T-helper 9 cell (primary cell): ENCODE results near the gene IGSF9B.
A peak's percentile ranks its signal among the peaks of the same experiment; 100 is the strongest.

ENCODE experiments used
- DNase-seq: peaks from one replicate; pipeline ENCODE4 v3.0.0-alpha.2; 2020

IGSF9B gene

GRCh38 chr11:133952199-133953190 lies 4.3 kb downstream of the IGSF9B start:
- DNase-seq = no peak

GRCh38 chr11:133951327-133952198 lies 5.2 kb downstream of the IGSF9B start:
- no peak for DNase-seq

GRCh38 chr11:133950874-133951326 lies 5.9 kb downstream of the IGSF9B start:
- no peak for DNase-seq

- no peak for DNase-seq
Measured at GRCh38 chr11:133950421-133950820, 6.3 kb downstream of the IGSF9B start.

GRCh38 chr11:133949129-133949528 lies 7.6 kb downstream of the IGSF9B start:
- no peak for DNase-seq

GRCh38 chr11:133948711-133949110 lies 8.1 kb downstream of the IGSF9B start:
- DNase-seq = no peak

GRCh38 chr11:133947321-133947756 lies 9.4 kb downstream of the IGSF9B start:
- DNase-seq = peak; percentile 42

GRCh38 chr11:133946541-133947318 lies 10.0 kb downstream of the IGSF9B start:
- DNase-seq = peak; percentile 14

GRCh38 chr11:133946051-133946450 lies 10.7 kb downstream of the IGSF9B start:
- DNase-seq = no peak

- peak; percentile 62 for DNase-seq
Measured at GRCh38 chr11:133945087-133945974, 11.4 kb downstream of the IGSF9B start.

GRCh38 chr11:133943950-133944698 lies 12.6 kb downstream of the IGSF9B start:
- DNase-seq = no peak

- no peak for DNase-seq
Measured at GRCh38 chr11:133942577-133942976, 14.2 kb downstream of the IGSF9B start.

- no peak for DNase-seq
Measured at GRCh38 chr11:133941546-133941945, 15.2 kb downstream of the IGSF9B start.

- no peak for DNase-seq
Measured at GRCh38 chr11:133940034-133940433, 16.7 kb downstream of the IGSF9B start.

- DNase-seq = no peak
Measured at GRCh38 chr11:133939558-133939957, 17.2 kb downstream of the IGSF9B start.

- no peak for DNase-seq
Measured at GRCh38 chr11:133938166-133938565, 18.6 kb downstream of the IGSF9B start.

- DNase-seq = no peak
Measured at GRCh38 chr11:133937468-133937867, 19.3 kb downstream of the IGSF9B start.

- DNase-seq = no peak
Measured at GRCh38 chr11:133937015-133937414, 19.8 kb downstream of the IGSF9B start.

- DNase-seq = no peak
Measured at GRCh38 chr11:133936592-133936991, 20.2 kb downstream of the IGSF9B start.

GRCh38 chr11:133936136-133936535 lies 20.6 kb downstream of the IGSF9B start:
- DNase-seq = no peak

- no peak for DNase-seq
Measured at GRCh38 chr11:133935551-133935910, 21.2 kb downstream of the IGSF9B start.
